ENCODE data around the gene E2F1.
"Not testable (repeated sequence)": the region's sequence is repeated elsewhere in the genome, so short reads cannot be mapped to it uniquely, and the experiment has no call there.

The E2F1 gene

GRCh38 chr20:33656783-33657703 is 29.1 kb downstream of the E2F1 start:
- no peak for DNase-seq

DNA sequence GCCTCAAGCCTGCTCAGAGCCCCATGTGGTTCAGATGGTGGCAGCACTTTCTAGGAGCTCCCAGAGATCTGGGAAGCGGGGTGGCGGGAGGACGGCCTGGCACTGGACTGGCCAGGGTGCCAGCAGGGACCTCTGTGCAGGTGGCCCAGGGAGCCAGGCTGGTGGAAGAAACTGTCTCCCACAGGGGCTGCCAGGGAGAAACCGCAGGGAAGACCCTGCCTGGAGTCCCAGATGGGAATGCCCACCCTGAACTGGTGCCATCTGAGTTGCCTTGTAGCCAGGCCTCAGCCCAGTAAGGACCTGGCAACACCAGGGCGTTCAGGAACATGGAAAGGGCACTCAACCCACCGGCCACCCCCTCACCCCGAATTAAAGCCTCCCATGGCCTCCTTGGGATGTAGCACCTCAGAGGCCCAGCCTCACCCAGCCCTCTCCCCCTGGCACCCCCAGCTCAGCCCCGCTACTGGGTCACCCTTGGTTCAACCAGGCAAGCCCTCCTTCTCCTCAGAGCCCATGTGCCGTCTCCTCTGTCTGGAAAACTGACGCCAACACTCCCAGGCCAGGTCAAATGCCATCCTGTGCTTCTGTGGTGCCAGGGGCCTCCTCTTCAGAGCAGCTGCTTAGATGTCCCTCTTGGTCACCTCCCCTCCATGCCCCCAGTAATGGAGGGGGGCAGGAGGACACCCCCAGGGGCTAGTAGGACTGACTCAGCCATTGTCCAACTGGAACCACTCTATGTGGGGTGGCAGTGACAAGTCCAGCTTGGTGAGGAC is 30.0 kb downstream of the E2F1 start:
- no peak for DNase-seq

- DNase-seq: no peak
Observed at GRCh38 chr20:33655164-33655563, 31.0 kb downstream of the E2F1 start.

- DNase-seq: no peak
Observed at GRCh38 chr20:33654680-33655161, 31.5 kb downstream of the E2F1 start.

DNA sequence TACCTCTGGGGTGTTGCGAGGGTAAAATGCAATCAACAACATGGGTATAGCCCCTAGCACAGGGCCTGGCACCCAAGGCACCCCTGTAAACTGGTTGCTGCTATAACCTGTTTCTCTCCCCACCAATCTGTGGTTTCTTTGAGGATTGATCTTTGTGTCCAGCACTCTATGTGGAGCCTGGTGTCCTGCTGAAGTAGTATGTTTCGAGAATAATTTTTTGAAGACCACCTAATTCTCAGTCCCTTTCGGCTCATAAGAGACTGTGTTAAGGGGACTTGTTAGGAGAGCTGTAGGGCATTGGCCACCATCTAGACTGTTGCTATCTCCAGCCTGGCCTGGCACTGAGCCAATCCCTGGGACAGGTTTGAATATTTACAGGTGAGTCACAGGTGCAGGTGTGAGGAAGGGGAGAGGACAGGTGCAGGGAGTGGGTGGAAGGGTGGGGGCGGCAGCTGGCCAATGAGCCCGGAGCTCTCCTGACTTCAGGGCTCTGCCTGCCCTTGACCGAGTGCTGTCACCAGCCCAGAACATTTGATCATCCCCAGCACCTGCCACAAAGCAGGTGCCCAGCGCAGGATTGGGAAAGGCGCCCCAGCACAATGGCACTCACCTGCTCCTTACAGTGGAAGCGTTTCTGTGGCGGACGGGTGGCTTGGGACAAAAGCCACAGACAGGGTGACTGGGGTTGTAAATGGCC is 32.1 kb downstream of the E2F1 start:
- no peak for DNase-seq

DNA sequence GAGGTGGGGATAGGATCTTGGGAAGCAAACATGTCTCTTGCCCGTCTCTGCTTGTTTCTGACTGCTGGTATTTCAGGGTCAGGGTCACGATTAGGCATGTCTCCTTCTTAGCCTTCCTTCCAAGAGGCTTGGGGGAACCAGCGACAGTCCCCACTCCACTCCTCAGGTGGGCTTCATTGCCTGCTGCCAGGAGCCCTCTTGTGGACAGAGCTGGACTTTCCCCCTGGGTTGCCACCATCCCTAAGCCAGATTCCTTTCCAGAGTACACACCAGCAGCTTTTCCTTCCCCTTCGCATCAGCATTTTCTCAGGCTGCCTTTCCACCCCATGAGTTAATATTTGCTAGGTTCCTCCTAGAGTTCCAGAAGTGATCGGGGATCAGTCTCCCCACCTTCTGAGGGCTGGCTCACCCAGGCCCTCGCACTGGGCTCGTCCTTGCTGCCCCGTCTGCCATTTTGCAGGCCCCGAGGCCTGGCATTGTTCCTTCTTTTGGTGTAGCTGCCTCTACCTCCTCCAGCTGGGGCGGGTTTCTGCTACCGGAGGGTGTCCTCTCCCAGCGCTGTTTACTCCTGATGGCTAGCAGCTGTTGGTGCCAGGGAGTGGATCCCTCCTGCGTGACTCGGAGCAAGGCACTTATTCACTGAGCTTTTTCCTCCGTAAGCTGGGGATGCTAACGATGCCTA is 32.8 kb downstream of the E2F1 start:
- peak; percentile 32 for DNase-seq

GRCh38 chr20:33651562-33652048 is 34.6 kb downstream of the E2F1 start:
- no peak for DNase-seq

GRCh38 chr20:33650753-33651561 is 35.2 kb downstream of the E2F1 start:
- DNase-seq: no peak

GRCh38 chr20:33650111-33650752 is 36.0 kb downstream of the E2F1 start:
- DNase-seq: no peak

DNA sequence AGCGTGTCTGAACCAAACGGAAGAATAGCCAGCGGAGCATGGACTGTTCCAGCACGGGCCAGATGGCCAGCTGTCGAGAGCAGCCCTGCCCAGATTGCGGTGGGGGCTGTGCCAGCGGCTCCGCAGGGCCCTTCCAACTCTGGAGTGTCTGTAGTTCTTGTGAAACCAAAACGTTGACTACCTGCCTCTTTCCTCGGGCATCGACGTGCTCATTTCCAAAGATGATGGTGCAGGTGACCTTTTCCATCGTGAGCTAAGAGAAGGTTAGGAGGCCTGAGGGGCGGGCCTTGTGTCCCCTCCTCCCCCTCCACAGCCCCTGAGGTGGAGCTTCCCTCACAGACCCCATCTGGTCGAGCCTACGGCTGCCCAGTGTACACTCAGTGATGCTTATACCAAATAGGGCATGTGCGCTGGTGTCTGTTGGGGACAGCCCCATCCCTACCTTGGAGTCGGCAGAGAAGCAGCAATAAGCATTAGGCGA is 36.9 kb downstream of the E2F1 start:
- no peak for DNase-seq

GRCh38 chr20:33648396-33649004 is 37.7 kb downstream of the E2F1 start:
- no peak for DNase-seq

- no peak for DNase-seq
Observed at GRCh38 chr20:33647603-33648395, 38.4 kb downstream of the E2F1 start.

- not testable (repeated sequence) for DNase-seq
Observed at GRCh38 chr20:33646959-33647602, 39.1 kb downstream of the E2F1 start.

- no peak for DNase-seq
Observed at GRCh38 chr20:33646191-33646590, 40.0 kb downstream of the E2F1 start.

DNA sequence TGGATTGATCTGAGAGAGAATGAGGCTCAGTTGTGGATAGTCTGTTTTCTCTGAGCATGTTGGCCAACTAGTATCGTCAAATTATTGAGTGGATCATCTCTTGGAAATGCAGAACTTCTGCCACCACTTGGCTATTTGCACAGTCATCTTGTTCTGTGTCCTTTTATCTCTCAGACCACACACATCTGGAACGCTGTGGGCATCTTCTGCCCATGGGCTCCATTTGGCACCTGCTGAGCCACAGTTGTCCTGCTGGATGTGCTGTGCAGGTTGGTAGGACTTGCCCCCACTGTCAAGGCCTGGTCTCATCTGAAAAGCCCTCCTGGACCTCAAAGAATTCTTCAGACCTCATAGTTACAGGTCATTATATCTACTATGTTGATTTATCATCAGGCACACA is 40.8 kb downstream of the E2F1 start:
- DNase-seq: no peak

DNA sequence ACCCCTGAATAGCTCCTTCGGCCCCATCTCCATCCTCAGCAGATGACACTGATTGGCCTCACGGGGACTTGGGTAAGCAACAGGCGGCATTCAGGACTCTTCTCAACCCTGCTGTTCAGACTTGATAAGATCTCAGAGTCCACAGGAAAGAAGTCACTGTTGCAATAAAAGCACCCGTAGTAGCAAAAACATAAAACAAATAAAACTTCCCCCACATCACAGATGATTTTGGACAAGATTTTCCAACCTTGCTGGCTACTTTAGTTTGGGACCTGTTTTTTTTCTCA is 41.2 kb downstream of the E2F1 start:
- no peak for DNase-seq

DNA sequence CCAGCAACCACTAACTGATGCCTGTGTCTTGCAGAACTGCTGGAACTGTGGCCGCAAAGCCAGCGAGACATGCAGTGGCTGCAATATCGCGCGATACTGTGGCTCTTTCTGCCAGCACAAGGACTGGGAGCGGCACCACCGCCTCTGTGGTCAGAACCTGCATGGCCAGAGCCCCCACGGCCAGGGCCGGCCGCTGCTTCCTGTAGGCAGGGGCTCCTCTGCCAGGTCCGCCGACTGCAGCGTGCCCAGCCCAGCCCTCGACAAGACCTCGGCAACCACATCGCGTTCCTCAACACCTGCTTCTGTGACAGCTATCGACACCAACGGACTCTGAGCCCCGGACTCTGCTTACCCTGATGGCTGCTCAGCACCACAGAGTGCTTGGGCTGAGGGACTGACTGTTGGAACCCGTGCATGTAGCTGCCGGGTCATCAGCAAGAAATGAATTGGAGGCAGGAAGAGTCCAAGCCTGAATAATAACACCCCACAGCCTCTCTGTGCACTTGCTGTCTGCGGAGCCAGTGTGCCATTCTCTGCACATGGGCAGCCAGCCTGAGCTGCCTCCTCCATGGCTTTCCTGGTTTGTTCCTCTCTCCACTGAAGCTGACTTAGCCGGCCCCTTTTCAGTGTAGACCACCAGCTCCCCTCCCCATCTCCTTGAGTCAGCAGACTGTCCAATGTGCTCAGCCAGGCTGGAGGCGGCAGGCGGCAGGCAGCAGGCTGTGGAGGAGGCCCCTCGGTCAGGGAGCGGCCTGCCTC is 41.7 kb downstream of the E2F1 start:
- DNase-seq: no peak

DNA sequence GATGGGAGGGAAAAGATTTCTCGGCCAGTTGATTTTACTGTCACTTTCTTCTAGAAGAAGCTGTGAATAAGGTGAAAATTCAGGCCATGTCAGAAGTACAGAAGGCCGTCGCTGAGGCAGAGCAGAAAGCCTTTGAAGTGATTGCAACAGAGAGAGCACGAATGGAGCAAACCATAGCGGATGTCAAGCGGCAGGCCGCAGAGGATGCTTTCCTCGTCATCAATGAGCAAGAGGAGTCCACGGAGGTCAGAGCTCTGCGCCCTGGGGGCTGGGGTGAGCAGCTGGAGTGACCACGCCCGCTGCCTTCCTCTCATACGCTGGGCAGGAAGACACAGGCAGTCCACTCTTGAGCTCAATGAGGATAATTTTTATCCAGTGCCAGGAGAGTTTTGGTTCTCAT is 45.9 kb downstream of the E2F1 start:
- DNase-seq: no peak

DNA sequence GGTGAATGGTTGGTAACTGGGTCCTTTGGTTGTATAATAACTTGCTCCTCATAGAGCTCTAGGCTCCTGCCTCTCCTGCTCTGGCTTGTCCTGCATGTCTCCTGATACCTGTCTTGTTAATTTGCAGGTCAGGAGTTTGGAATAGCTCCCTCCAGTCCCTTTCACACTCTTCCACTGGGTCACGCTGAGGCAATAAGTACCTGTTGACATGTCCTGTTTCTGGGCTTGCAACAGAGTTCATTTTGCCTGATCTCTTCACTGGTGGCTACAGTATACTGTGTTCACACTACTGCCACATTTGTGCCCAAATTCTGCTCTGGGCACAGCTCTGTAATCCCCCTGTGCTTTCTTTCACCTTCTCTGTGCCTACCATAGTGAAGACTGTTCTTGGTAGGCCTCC is 49.4 kb downstream of the E2F1 start:
- no peak for DNase-seq

Data from stimulated activated CD4-positive, alpha-beta T cell treated with anti-CD3 and anti-CD28 coated beads, Interleukin-4, amount 100 ng/mL, for 1 hour (primary cell).